HL-60 (cell line): ENCODE data around the gene COPS7B.

Experiments
- CTCF ChIP-seq: IDR thresholded peaks from one replicate; pipeline ENCODE4 v1.5.1; 2011; ENCODE audit warnings: low read length, control low read depth, inconsistent platforms; ENCODE audit not compliant: insufficient read depth
- POLR2AphosphoS5 ChIP-seq: IDR thresholded peaks from 2 replicates; pipeline ENCODE4 v1.6.1; 2012; ENCODE audit warnings: low read depth
- REST ChIP-seq: IDR thresholded peaks from 2 replicates; pipeline ENCODE4 v1.6.1; 2012; ENCODE audit warnings: low read depth; ENCODE audit not compliant: insufficient replicate concordance

- no peak for TF ChIP-seq CTCF
- no peak for TF ChIP-seq REST
- no peak for TF ChIP-seq POLR2AphosphoS5
Measured at GRCh38 chr2:231856959-231857358, 70.7 kb downstream of the COPS7B start.
